Activated T-cell treated with anti-CD3 and anti-CD28 coated beads, Interleukin-2, amount 50 U/mL, for 1 hour (primary cell): ENCODE measurements around the gene NPHP4.

Experiments used
- DNase-seq: peaks from one replicate; pipeline ENCODE4 v3.0.0-alpha.2; 2020

The NPHP4 gene

DNA sequence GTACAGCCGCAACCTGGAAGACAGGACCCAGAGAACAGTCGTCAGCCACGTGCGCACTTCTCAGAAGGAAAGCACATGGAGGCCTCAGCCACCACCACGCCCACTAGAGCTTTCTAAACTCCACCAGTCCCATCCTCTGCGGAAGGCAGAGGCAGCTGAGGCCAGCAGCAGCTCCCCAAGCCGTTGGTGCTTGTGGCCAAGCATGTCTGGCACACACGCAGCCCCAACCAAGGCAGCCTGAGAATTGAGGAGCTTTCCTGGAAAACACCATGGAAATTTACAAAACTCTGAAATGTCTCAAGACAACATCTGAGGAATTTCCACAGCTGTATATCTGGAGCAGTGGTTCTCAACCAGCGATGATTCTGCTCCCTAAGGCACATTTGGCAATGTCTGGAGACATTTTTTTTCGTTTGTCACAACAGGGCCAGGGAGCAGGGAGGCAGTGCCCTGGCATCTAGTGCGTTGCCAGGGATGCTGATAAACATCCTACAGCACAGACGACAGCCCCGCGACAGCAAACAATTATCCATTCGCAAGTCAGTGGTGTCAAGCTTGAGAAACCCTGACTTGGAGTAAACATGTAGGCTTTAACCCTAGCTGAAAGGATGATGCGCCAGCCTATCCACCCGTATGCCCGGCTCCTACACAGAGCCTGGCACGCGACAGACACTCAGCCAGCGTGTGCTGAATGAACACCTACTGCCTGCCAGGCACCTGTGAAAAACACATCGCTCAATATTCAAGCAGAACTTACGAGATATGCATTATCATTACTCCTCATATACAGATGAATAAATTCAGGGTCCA is 24.7 kb downstream of the NPHP4 start:
- DNase-seq: no peak

GRCh38 chr1:5966543-5967205 is 25.6 kb downstream of the NPHP4 start:
- no peak for DNase-seq

- DNase-seq: no peak
Observed at GRCh38 chr1:5965586-5966131, 26.6 kb downstream of the NPHP4 start.

GRCh38 chr1:5962265-5963105 is 29.7 kb downstream of the NPHP4 start:
- no peak for DNase-seq

DNA sequence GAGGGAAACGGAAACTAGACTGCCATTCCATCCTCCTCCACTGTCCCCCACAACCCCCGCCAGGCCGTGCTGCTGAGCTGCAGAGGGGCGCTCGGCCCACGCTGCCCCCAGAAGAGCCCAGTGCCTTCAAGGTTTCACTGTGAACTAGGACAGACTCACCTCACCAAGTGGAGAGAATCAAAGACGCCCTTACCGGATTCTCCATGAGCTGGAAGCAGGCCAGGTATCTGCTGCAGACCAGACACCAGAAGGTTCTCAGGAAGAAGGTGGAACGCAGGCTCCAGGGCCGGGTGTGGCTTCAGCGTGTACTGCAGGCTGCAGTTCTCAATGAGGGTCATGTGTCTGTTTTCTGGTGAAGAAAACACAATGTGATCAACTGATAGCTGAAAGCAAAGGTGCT is 30.6 kb downstream of the NPHP4 start:
- DNase-seq: no peak

DNA sequence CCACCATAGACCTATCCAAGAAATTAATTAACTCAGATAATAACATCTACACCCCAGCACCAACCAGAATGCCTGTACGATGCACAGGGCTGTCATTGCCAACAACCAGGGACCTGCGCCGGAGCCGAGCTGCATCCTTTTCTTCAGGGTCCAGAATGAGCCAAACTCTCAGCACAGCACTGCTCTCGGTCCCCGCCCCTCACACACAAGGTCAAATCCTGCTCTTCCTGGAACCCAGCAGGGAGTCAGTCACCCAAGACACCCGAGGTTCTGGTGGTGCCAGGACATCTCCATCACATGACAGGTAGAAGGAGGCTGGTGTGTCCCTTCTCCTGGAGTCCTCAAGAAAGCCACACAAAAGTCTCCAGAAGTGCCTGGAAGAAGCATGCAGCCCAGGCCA is 31.9 kb downstream of the NPHP4 start:
- DNase-seq: no peak

DNA sequence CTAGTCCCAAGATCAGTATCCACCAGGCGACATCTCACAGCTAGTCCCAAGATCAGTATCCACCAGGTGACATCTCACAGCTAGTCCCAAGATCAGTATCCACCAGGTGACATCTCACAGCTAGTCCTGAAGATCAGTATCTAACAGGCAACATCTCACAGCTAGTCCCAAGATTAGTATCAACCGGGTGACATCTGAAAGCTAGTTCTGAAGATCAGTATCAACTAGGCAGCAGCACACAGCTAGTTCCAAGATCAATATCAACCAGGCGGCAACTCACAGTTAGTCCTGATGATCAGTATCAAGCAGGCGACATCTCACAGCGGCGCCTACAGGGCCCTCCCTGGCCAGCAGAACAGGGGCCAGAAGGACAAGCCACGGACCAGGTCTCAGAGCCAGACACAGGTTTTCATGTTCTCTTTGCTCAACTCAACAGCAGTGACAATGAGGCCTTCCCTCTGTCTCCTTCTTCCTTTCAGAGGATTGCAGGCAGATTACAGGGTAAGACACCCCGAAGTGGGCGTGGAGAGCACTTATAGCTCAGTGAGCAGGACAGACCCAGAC is 32.5 kb downstream of the NPHP4 start:
- no peak for DNase-seq

DNA sequence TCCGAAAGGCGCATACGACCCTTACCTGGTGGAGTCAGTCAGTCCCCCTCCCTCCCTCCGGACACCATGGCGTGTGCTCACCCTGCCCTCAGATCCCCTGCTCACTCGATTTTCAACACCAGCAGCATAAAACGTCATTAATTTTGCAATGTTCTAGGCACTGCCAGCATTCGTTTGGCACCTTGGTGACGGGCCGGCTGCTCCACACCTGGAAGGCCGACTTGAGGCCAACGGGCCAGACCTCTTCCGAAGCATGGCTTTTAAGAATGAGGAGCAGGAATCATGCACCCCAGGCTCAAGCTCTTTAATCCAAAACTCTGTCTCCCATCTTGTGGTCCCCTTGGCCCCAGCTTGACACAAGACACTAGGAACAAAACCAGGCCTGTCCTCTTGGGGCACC is 33.1 kb downstream of the NPHP4 start:
- DNase-seq: no peak

- no peak for DNase-seq
Observed at GRCh38 chr1:5956022-5956830, 36.0 kb downstream of the NPHP4 start.

- DNase-seq: no peak
Observed at GRCh38 chr1:5955479-5955977, 36.7 kb downstream of the NPHP4 start.

- no peak for DNase-seq
Observed at GRCh38 chr1:5954964-5955363, 37.3 kb downstream of the NPHP4 start.

- DNase-seq: no peak
Observed at GRCh38 chr1:5953386-5953785, 38.8 kb downstream of the NPHP4 start.

DNA sequence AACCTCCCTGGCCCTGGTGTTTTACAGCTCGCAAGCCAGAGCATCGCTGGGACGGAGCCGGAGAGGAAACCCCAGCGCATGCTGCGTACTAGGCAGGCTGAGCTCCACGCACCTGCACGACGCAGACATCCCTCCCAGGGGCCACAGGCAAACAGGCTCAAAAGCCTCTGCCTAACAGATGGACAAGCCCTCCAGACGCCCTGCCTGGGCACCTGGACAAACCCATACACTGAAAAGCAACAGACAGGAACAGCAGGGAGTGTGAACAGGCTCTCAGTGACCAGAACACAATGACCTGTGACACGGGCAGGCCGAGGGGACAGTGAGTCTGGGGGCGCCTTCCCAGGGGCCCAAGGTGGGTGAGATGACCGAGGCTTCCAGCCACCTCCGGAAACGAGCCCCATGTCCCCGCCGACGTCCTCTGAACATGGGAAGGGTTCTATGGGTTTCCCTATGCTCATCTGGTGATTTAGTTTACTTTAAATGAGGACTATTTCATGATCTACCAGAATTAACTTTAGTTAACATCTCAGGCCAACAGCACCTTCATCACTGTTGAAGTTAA is 40.3 kb downstream of the NPHP4 start:
- no peak for DNase-seq

- DNase-seq: no peak
Observed at GRCh38 chr1:5950994-5951785, 41.0 kb downstream of the NPHP4 start.

DNA sequence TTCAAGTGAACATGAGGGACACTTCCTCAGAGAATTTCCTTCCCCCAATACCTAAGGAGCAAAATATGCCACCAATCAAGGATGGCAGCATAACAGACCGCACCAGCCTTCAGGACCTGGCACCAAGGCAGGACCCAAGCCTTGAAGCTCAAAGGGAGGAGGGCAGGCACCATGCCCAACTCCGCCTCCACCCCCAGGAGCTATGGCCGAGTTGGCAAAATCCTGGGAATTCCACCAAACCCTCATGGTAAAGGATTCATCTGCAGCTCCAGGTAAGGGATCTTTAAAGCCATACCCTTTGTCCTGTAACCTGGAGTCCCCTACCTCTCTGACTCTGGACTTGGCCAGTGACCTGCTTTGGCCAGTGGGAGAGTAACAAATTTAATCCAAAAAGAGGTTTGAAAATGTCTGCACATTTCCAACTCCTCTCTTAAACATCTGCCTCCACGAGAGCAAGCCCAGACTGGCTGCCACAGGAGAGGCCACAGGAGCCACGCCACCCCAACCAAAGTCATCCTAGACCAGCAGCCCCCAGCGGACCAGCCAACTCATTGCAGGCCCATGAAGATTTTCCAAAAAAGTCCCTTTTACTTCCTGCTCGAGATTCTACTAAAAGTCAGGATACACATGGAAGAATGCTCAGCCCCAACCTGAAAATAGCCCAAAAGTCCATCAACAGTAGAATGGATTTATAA is 41.9 kb downstream of the NPHP4 start:
- no peak for DNase-seq

DNA sequence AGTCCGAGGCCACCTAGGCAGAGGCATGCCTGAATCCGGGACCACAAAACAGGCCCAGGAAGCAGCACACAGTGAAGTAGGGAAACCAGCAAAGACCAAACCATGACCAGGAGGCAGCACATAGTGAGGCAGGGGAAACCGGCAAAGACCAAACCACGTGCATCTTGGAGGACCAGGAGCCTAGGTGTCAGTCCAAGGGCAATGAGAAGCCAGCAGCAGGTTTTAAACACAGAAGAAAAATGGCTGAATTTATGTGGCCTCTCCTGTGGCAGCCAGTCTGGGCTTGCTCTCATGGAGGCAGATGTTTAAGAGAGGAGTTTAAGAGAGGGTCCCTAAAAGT is 42.5 kb downstream of the NPHP4 start:
- no peak for DNase-seq

DNA sequence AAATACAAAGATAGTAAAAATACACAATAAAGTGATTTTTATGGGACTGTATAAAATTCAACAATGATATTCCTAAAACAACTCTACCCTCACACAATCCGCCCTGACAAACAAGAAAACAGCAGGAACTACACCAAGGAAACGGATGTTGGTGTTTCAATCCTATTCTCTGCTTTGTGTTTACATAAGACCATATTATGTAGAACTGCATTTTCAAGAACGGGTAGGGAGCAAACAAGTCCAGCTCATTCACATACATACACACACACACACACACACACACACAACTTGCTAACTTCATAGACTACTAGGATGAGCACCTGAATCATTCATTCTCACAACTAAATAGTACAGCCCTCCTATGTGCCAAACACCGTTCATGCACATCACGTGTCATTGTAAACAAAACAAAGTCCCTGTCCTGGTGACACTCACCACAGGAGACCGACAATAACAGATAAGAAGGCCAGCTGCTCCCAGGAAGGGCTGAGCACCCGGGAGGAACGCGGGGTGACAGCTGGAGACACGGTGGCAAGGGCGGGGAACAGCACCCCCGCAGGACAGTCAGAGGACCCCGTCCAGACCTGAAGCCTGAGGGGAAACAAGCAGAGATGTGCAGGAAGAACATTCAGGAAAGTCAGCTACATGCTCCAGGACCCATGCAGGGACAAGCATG is 43.0 kb downstream of the NPHP4 start:
- DNase-seq: no peak

DNA sequence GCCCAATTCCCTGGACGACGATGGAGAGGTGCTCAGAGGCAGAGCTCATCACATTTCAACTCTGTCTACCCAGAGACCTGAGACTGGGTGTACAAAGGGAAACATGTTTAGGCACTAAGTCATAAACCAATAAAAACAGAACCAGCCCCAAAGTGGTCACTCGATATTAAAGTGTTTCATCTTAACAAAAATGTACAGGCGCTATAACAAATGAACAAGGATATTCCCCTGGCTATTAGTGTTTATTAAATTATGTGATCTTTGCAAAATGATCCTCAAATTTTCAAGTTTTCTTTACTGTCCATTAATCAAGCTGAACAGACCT is 43.6 kb downstream of the NPHP4 start:
- DNase-seq: no peak

DNA sequence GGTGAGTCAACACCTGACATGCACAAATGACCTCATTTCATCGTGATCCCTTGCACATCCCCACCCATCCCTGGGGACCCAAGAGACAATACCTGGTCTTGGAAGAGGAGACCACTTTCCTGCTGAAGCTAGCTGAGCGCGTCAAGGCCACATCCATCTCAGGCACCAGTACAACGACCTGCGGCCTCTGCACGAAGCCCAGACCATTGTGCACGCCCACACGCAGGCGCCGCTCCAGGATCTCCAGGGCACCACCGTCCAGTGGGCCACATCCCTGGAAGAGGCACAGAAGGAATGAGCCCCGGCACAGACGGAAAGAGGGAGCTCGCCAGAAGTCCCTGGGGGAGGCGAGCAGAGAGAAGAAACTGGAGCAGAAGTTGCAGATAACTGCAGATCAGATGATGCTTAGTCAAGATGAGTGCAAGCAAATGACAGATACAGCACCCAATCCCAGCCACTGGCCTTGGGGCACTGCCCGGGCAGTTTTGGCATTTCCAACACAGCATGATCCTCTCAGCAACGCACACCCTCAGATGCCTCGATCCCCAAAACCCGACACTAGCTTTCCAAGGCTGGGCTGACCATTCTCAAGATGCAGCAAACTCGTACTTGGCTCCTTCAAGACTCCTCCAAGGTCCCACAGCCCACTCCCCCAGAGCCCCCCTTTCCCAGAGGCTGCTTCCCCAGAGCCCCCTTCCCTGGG is 44.1 kb downstream of the NPHP4 start:
- DNase-seq: no peak
